Measurements from ENCODE around the gene BAIAP2.

DNA sequence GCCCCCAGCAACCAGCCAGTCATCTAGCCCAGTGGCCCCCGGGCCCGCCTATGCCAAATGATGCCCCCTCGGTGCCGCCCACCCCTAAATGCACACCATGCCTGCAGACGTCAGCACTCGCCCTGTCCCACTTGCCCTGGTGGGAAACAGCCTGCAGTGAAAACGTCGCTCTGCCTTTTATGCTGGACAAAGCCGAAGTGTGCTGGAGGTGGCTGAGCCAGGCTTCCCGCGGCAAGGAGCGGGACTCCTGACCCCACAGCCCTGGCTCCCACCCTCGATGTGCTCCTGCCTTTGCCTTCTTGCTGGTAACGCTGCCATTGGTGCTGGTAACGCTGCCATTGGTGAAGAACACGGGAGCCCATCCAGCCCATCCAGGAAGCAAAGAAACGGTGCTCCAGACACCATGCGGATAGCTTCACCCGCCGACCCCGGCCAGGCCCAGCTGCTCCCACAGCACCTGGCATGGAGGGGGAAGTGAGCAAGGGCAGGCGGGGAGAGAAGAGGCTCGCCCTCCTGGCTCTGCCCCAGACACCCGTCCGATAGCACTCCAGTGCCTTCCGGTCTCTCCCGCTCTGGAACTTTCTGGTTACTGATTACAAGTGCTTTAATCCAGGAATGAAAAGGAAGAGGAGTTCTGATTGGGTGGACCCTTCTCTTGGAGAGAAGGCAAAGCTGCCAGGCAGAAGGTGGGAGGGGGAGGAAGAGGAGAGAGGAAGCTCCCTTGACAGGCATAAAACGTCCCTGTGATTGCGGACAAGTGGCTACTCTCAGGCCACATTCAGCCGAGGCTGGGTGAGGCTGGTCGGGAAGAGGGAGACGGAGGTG is 4.0 kb upstream of the BAIAP2 start:
- TF ChIP-seq, protein P1, sequence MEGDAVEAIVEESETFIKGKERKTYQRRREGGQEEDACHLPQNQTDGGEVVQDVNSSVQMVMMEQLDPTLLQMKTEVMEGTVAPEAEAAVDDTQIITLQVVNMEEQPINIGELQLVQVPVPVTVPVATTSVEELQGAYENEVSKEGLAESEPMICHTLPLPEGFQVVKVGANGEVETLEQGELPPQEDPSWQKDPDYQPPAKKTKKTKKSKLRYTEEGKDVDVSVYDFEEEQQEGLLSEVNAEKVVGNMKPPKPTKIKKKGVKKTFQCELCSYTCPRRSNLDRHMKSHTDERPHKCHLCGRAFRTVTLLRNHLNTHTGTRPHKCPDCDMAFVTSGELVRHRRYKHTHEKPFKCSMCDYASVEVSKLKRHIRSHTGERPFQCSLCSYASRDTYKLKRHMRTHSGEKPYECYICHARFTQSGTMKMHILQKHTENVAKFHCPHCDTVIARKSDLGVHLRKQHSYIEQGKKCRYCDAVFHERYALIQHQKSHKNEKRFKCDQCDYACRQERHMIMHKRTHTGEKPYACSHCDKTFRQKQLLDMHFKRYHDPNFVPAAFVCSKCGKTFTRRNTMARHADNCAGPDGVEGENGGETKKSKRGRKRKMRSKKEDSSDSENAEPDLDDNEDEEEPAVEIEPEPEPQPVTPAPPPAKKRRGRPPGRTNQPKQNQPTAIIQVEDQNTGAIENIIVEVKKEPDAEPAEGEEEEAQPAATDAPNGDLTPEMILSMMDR (IDR thresholded peaks at IDR 0.05), result no peak
- TF ChIP-seq EP300 (IDR thresholded peaks at IDR 0.05), result no peak
- no peak for TF ChIP-seq POLR2A (IDR thresholded peaks at IDR 0.05)
